GM12878 (cell line): Measurements from ENCODE around the gene FDX1. TPM values are rescaled to one million over a fixed set of nuclear protein-coding genes. Genes with fewer than 3 reads are reported as not detected.

ENCODE experiments used
- ATF2 ChIP-seq: IDR thresholded peaks from 2 replicates; pipeline ENCODE4 v1.6.1; 2012; ENCODE audit warnings: low read length, inconsistent platforms
- E2F8 ChIP-seq: fragments of 450-650 bp; IDR thresholded peaks from 2 replicates; pipeline ENCODE4 v1.6.1; 2018; ENCODE audit warnings: mild to moderate bottlenecking, low read depth, moderate library complexity; ENCODE audit not compliant: partially characterized antibody
- EP300 ChIP-seq, 2 experiments: fragments of 150-350 bp in 1 of 2; IDR thresholded peaks; 2 replicates each; pipeline ENCODE4 v1.6.1; 2011 to 2012; ENCODE audit warnings: low read depth in 2 of 2, low read length in 2 of 2, borderline replicate concordance in 1 of 2, improper control_type of control experiment in 1 of 2, inconsistent platforms in 1 of 2; ENCODE audit not compliant: control insufficient read depth in 1 of 2
- FOS ChIP-seq: IDR thresholded peaks from 3 replicates; pipeline ENCODE4 v1.6.1; 2011; ENCODE audit warnings: borderline replicate concordance; ENCODE audit not compliant: insufficient read length; ENCODE audit errors: extremely low read depth
- GATAD2B ChIP-seq: fragments of 450-650 bp; conservative IDR thresholded peaks from 2 replicates; pipeline ENCODE4 v1.6.1; 2017; ENCODE audit warnings: low read depth, mild to moderate bottlenecking, moderate library complexity
- HCFC1 ChIP-seq: fragments of 150-350 bp; IDR thresholded peaks from 2 replicates; pipeline ENCODE4 v1.6.1; 2014; ENCODE audit warnings: low read length
- IKZF1 ChIP-seq: fragments of 450-650 bp; conservative IDR thresholded peaks from 2 replicates; pipeline ENCODE4 v1.6.1; 2017; ENCODE audit warnings: antibody characterized with exemption, mild to moderate bottlenecking
- JUNB ChIP-seq: IDR thresholded peaks from 2 replicates; pipeline ENCODE4 v1.6.1; 2016; ENCODE audit warnings: antibody characterized with exemption, mild to moderate bottlenecking
- PAX5 ChIP-seq: IDR thresholded peaks from 2 replicates; pipeline ENCODE4 v1.6.1; 2011; ENCODE audit warnings: low read depth, low read length, borderline replicate concordance
- RFX5 ChIP-seq: IDR thresholded peaks from 2 replicates; pipeline ENCODE4 v1.6.1; 2011; ENCODE audit warnings: low read depth, low read length, improper control_type of control experiment
- SIX5 ChIP-seq: IDR thresholded peaks from 2 replicates; pipeline ENCODE4 v1.6.1; 2011; ENCODE audit warnings: mild to moderate bottlenecking, low read depth, low read length, moderate library complexity; ENCODE audit not compliant: severe bottlenecking
- TARDBP ChIP-seq: IDR thresholded peaks from 2 replicates; pipeline ENCODE4 v1.6.1; 2016; ENCODE audit warnings: borderline replicate concordance
- USF1 ChIP-seq: IDR thresholded peaks from 2 replicates; pipeline ENCODE4 v1.6.1; 2011; ENCODE audit warnings: borderline replicate concordance, low read depth, mild to moderate bottlenecking, moderate library complexity, mixed read lengths, low read length; ENCODE audit not compliant: insufficient read depth; ENCODE audit errors: extremely low read length
- polyA plus RNA-seq, 11 experiments: library from polyadenylated mRNA; depleted of rRNA in 4 of 11; unstranded in 6 of 11; stranded (reverse) in 5 of 11; fragments of >200 nt; fragmentation: Nextera tagmentation in 4 of 11; fragmentation: Illumina TruSeq in 1 of 11; extraction: Ambion mirVana in 4 of 11; extraction: Trizol in 1 of 11; gene quantifications; 1 replicate in 1 of 11; 2 replicates in 10 of 11; pipeline versions ENCODE4 v1.2.1 to v1.2.3, GENCODE V29; 2011 to 2016; ENCODE audit warnings: inconsistent platforms in 2 of 11, missing spikeins in 2 of 11, low read depth in 1 of 11
- total RNA-seq, 4 experiments: library from RNA; depleted of rRNA in 3 of 4; stranded (reverse); fragments of >200 nt in 3 of 4; fragmentation: Illumina TruSeq in 1 of 4; extraction: Trizol in 1 of 4; gene quantifications; 2 replicates each; pipeline versions ENCODE4 v1.2.1 to v1.2.3, GENCODE V29; 2013 to 2021

FDX1 gene
- total and polyA plus RNA-seq, 10 of the 15 experiments (the other 5 are each of a cell fraction or from before 2014, with no cell fraction given), result 3.9 to 20.3 (median 8.1) TPM

- TF ChIP-seq FOS (no peak), E2F8 (no peak), RFX5 (no peak), HCFC1 (no peak), SIX5 (no peak), USF1 (no peak), IKZF1 (no peak), TARDBP (no peak), PAX5 (no peak), JUNB (no peak), ATF2 (no peak), EP300 (IDR thresholded peaks at IDR 0.05; ENCODE audit: borderline replicate concordance in 1 of 2, control insufficient read depth in 1 of 2, low read depth in 2 of 2, low read length in 2 of 2) (no peak), GATAD2B (no peak)
These were observed 37.8 kb downstream of the FDX1 start (continued) for GRCh38 chr11:110467556-110467955.
